ENCODE data around the gene MOCS1. TPM values are rescaled to one million over a fixed set of nuclear protein-coding genes. Genes with fewer than 3 reads are reported as not detected.

The MOCS1 gene
- total and polyA plus RNA-seq, 11 donors: 16.4 to 40.3 (median 25.4) TPM

DNA sequence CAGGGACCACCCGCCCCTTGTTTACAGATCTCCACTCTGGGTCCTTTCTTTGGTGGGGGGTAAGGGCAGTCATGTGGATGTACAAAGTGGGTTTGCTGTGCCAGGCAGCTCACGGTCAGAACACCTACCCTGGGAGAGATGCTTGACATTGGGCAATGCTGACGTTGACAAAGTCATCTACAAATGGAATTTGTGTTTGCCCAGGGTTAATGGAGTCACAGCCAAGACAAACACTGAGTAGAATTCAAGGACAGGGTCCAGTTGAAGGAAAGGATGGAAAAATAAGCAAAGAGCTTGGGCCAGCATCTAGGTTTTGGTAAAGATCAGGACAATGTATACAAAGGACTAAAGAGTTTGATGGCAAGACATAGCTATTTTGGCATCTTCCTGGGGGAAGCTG, 54.7 kb downstream of the MOCS1 start:
- no peaks in the 10 kb centered on the region for H3K27me3 ChIP-seq
- H3K27ac ChIP-seq: no peak overlapping the region
- intact Hi-C loops (cut with DNase I): no loop called here
- ATAC-seq (no peak), DNase-seq (no peak)
- H3K9me3 ChIP-seq: no peaks in the 10 kb centered on the region
- H3K36me3 ChIP-seq: peaks cover 0 to 44% (median 20%) of the 10 kb centered on the region in 9 donors
- WGBS, 4 donors: 67 to 84% (median 79%) methylated on average over 2 to 3 of the region's 3 CpGs
- no peak overlapping the region for H3K4me3 ChIP-seq
- TF ChIP-seq POLR2A (IDR thresholded peaks at IDR 0.05) (no peak), CTCF (IDR thresholded peaks at IDR 0.05) (no peak)
- H3K4me1 ChIP-seq: peaks cover 0 to 24% (median 10%) of the 10 kb centered on the region in 12 donors

DNA sequence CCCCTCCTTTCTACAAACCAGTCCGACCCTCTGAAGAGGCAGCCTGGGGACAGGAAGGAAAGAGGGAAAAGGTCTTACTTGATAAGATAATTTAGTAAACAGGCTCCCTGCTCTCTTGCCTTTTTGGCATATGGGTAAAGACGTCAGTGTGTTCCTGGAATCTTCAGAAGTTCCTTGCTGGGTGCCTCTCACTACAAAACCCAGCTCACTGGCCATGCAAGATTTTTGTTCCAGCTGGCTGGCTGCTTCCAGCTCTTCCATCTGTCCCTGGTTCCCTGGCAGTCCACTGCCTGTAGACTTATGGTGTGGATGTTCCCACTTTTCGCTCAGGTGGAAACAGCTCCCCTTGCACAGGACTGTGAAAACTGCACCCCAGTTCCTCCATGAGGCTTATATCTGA, 57.4 kb downstream of the MOCS1 start:
- intact Hi-C loops (cut with DNase I): no loop called here
- ATAC-seq (no peak), DNase-seq (no peak)
- no peaks in the 10 kb centered on the region for H3K27me3 ChIP-seq
- H3K4me3 ChIP-seq: no peak overlapping the region
- WGBS, 4 donors: 54 to 74% (median 63%) methylated on average over 3 of the region's 3 CpGs
- peaks cover 0 to 6% (median 0%) of the 10 kb centered on the region in 12 donors for H3K4me1 ChIP-seq
- H3K36me3 ChIP-seq: peaks cover 0 to 71% (median 37%) of the 10 kb centered on the region in 9 donors
- TF ChIP-seq CTCF (IDR thresholded peaks at IDR 0.05) (no peak), POLR2A (IDR thresholded peaks at IDR 0.05) (no peak)
- no peaks in the 10 kb centered on the region for H3K9me3 ChIP-seq
- H3K27ac ChIP-seq: no peak overlapping the region

- DNase-seq (no peak), ATAC-seq (no peak)
- no peaks in the 10 kb centered on the region for H3K27me3 ChIP-seq
- H3K36me3 ChIP-seq: peaks cover 0 to 78% (median 42%) of the 10 kb centered on the region in 9 donors
- intact Hi-C loops (cut with DNase I): no loop called here
- no peaks in the 10 kb centered on the region for H3K9me3 ChIP-seq
- H3K27ac ChIP-seq: no peak overlapping the region
- H3K4me1 ChIP-seq: peaks cover 0 to 5% (median 0%) of the 10 kb centered on the region in 12 donors
- TF ChIP-seq POLR2A (IDR thresholded peaks at IDR 0.05) (no peak), CTCF (IDR thresholded peaks at IDR 0.05) (no peak)
- no peak overlapping the region for H3K4me3 ChIP-seq
Observed at GRCh38 chr6:39876111-39876510, 58.2 kb downstream of the MOCS1 start.

GRCh38 chr6:39873439-39873838, 60.8 kb downstream of the MOCS1 start:
- intact Hi-C loops (cut with DNase I): no loop called here
- DNase-seq: no peak
- TF ChIP-seq POLR2A (IDR thresholded peaks at IDR 0.05): no peak
- TF ChIP-seq CTCF (IDR thresholded peaks at IDR 0.05): no peak
- WGBS, 4 donors: 79 to 91% (median 84%) methylated on average over 3 of the region's 3 CpGs
- Histone ChIP-seq H3K36me3 (peaks cover 0 to 86% (median 48%) of the 10 kb centered on the region in 9 donors), H3K27ac (no peak overlapping the region), H3K27me3 (no peaks in the 10 kb centered on the region), H3K9me3 (no peaks in the 10 kb centered on the region), H3K4me3 (no peak overlapping the region), H3K4me1 (no peaks in the 10 kb centered on the region)
- ATAC-seq: no peak
